HK-2 (cell line): ENCODE measurements around the gene USP51.
A peak's percentile ranks its signal among the peaks of the same experiment; 100 is the strongest.
"Not testable (repeated sequence)": the region's sequence is repeated elsewhere in the genome, so short reads cannot be mapped to it uniquely, and the experiment has no call there.

Source experiments
- DNase-seq: peaks from one replicate; pipeline ENCODE4 v3.0.0-alpha.2; 2018; ENCODE audit not compliant: unreplicated experiment

USP51 gene

DNA sequence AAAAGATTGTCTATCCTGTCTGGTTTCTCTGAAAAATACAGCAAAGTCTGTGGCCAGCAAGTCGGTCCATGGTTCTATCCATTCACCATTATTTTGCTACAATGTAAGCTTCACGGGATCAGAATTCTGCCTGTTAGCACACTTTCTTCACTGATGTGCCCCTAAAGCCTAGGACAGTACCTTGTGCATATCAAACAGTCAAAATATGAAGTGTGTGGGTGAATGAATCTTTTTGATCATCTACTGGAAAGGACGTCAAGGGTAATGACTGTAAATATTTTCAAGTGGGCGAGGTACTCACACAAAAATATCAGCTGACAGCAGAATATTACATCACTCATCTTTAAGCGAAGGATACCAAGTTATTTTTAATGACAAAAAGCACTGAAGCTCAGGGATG, 24.5 kb downstream of the USP51 start:
- not testable (repeated sequence) for DNase-seq

DNA sequence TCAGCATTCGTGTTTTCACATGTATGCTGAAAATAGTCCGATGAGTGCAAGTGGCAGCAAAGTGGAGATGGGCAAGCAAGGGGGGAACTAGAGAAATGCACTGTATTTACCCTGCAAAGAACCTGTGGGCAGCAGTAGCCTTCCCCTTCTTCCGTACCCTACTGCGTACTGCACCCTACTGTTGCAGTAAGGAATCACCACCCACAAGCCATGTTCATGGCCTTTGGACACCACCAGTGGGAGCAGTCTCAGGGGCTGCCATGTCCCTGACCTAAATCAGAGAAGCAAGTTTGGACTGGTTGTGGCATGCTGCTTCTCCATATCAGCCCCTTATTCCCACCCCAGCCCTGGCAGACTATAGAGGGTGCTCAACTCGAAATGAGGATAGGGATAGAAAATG, 25.6 kb downstream of the USP51 start:
- DNase-seq: not testable (repeated sequence)

DNA sequence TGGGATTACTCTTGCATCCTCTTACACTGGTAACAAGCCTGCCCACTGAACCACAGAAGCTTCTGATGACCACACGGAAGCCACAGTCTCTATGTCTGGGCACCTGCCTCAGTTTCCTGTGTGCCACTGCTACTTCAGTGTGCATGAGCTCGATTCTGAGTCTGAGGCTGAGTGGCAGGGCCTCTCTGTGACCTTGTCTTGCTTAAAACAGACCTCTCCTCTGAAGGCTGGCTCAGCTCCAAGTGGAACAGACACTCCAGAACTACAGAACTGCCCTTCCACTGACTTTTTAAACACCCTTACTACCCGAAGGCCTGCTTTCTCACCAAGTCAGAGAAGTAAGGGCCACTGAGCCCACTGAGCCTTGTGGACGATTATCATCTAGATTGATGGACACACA, 29.7 kb downstream of the USP51 start:
- DNase-seq: not testable (repeated sequence)

DNA sequence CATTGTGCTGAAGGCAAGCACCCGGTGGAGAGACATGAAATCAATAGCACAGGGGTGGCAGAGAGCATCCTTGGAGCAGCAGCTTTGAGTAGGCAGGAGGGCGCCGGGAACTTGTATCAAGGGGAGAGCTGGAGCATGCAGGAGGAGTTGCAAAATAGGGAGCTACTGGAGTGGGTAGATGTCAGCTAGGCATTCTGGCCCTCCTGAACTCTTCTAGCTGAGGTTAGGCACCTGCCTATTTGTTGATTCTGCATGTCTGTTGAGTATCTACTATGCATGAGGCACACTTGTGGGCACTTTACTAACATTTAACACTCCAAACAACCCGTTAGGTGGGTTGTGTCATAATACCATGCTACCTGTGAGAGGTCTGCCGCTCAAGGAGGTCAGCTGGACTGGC, 30.2 kb downstream of the USP51 start:
- not testable (repeated sequence) for DNase-seq

DNA sequence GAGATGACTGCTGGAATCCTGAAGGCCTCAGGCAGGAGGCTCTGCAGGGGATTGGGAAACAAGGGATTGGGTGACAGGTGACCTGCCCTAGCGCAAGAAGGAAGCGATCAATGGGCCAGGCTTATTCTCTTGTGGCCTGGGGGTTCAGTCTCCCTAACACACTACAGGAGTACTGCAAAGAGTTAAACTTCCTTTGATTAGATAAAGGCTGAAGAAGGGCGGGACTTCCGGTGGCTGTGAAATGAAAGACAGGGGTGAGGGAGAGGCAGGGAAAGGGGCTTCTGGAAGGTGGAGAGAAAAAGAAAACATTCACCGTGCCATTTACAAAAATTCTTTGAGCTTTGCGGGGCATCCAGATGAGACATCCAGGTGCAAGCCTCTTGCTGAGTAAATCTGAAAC, 33.9 kb downstream of the USP51 start:
- not testable (repeated sequence) for DNase-seq

DNA sequence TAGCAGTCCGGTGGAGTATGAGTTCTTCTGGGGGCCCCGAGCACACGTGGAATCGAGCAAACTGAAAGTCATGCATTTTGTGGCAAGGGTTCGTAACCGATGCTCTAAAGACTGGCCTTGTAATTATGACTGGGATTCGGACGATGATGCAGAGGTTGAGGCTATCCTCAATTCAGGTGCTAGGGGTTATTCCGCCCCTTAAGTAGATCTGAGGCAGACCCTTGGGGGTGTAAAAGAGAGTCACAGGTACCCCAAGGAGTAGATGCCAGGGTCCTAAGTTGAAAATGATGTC, 36.9 kb downstream of the USP51 start:
- no peak for DNase-seq

DNA sequence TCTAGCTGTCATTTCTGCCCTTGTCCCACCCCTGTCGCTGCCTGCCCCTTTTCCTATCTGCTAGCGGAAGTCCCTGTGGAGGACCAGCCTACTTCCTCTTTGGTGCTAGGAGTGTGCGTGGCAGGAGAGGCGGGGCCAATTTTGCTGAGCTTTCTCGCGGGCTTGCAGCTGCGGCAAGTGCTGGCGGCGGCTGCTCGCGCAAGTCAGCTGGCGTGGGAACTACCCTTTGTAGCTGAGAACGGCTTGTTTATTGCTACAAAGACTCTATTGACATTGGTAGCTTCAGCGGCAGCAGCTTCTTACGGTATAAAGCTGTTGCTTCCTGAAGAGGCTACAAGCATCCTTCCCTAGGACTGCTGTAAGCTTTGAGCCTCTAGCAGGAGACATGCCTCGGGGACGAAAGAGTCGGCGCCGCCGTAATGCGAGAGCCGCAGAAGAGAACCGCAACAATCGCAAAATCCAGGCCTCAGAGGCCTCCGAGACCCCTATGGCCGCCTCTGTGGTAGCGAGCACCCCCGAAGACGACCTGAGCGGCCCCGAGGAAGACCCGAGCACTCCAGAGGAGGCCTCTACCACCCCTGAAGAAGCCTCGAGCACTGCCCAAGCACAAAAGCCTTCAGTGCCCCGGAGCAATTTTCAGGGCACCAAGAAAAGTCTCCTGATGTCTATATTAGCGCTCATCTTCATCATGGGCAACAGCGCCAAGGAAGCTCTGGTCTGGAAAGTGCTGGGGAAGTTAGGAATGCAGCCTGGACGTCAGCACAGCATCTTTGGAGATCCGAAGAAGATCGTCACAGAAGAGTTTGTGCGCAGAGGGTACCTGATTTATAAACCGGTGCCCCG, 37.4 kb downstream of the USP51 start, which contains the start of gene MAGEH1:
MAGEH1 (plus strand) TSS at position 138 of the 843 bp plus-strand sequence; CDS start at position 386, 248 bp downstream.
- DNase-seq: peak; percentile 49

DNA sequence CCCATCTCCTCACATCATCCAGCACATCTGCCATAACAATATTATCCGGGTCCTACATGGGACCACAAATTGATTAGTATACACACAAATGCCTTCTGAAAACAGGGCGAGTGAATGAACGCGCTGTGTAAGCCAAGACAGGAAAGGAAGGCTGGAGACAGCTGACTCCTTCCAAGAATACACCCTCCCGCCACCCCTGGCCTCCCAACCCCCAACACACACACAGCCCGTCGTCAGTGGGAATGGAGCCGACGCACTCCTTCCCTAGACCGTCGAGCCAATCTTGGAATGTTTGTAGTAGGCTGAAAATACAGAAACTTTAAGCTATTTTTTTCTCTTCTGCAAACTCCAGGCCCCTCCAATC, 38.0 kb downstream of the USP51 start:
- DNase-seq: no peak

DNA sequence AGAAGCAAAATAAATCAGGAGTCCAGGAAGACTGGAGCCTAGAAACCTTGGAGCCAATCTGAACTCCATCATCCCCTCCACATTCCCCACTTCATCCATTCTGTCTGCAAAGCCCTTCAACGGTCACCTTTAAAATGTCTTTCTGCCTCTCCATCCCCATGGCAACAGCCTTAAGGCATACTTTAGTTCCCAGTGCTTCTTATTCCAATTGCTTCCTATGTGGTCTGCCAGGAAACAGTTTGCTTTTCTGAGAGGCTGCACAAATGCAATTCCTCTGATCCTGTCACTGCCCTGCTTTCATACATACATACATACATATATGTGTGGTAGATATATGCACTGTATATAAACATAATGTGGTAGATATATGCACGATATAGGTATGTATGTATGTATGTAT, 38.5 kb downstream of the USP51 start:
- DNase-seq: no peak

DNA sequence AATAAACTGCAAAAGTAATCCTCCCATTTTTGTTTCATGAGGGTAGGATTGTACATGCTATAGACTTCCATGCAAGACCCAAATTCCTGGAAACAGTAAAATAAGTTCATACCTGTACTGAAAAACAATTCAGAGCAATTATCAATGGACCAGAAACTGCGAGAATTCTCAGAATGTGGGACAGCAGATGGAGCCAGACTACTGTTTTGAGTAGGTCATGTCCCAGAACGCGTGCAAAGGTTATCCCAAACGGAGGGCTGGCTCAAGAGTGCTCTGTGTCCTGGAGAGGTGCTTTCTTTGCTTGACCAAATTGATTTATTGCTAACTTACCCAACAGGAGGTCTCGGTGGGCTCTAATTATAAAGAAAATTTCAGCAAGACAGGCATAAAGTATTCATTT, 39.4 kb downstream of the USP51 start:
- no peak for DNase-seq

DNA sequence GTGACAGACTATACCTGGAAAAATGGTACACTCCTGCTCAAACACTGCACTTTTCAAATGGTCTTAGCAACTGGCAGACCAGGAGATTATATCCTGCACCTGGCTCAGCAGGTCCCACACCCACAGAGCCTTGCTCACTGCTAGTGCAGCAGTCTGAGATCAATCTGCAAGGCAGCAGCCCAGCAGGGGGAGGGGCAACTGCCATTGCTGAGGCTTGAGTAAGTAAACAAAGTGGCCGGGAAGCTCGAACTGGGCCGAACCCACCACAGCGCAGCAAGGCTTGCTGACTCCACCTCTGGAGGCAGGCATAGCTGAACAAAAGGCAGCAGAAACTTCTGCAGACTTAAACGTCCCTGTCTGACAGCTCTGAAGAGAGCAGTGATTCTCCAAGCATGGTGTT, 46.2 kb downstream of the USP51 start:
- DNase-seq: not testable (repeated sequence)
